KBM-7 (cell line): Measurements from ENCODE around the gene KCNJ14.

Experiments used
- DNase-seq: peaks from one replicate; pipeline ENCODE4 v3.0.0-alpha.2; 2015
- in situ Hi-C: fragments of 300-500 bp; cut with MboI; formaldehyde crosslinking; loops from 2 replicates; pipeline ENCODE4 v1.14.3; 2020; ENCODE audit warnings: low sequenced_read_pairs, low pct_unique_long_range_greater_than_20kb, mixed read lengths

The KCNJ14 gene

GRCh38 chr19:48455171-48455907 lies at the start of gene KCNJ14:
TSS of gene KCNJ14 (plus strand) at chr19:48455574. CDS start at chr19:48461725, 6,151 bp downstream.
- DNase-seq: no peak
- in situ Hi-C loops: no loop called here

- in situ Hi-C loops: no loop called here
- no peak for DNase-seq
Measured at GRCh38 chr19:48405850-48406249, 49.5 kb upstream of the KCNJ14 start.

DNA sequence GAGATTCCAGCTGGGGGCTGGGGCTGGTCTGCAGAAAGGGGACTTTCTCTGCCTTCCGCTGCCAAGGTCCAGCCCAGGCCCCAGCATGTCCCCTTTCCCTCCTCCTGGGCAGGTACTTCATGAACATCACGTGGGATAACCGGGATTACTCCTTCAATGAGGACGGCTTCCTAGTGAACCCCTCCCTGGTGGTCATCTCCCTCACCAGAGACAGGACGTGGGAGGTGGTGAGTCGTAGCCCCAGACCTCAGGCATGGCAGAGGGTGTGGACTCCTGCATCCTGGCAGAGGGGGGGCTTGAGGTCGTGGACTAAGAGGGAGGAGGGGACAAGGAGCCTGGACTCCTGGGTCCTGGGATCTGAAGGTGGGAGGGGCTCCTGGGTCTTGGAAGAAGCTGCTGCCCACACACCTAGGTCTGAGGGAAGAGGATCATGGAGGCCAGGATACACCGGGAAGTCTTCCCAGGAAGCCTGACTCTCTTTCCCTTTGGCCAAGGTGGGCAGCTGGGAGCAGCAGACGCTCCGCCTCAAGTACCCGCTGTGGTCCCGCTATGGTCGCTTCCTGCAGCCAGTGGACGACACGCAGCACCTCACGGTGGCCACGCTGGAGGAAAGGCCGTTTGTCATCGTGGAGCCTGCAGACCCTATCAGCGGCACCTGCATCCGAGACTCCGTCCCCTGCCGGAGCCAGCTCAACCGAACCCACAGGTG lies 41.3 kb upstream of the KCNJ14 start:
- no peak for DNase-seq
- in situ Hi-C loops: no loop called here

DNA sequence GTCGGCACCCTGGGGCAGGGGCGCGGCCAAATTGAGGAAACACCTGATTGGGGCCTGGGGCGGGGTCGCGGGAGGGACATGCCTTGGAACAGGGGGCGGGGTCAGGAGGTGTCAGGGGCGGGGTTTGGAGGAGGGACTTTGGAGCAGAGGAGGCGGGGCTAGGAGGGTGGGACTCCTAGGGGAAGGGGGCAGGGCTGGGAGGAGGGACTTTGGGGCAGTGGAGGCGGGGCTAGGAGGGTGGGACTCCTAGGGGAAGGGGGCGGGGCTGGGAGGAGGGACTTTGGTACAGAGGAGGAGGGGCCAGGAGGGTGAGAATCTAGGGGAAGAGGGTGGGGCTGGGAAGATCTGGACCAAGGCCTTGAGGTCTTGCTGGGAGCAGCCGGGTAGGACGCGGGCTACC lies 40.0 kb upstream of the KCNJ14 start:
- in situ Hi-C loops: no loop called here
- peak; percentile 15 for DNase-seq

DNA sequence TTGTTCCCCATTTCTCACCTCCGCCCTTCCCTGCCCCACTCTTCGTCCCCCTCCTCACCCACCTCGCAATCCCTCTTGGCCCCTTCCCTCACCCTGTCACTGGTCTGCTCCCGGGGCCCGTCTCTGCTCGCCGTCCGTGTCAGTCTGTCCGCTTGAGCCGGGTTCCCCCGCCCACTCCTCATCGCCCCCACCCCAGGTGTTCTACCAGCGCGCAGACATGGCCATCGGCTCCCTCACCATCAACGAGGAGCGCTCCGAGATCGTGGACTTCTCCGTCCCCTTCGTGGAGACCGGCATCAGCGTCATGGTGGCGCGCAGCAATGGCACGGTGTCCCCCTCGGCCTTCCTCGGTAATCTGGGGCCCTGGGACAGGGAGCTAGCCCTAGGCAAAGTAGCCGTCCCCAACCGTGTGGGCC lies 39.6 kb upstream of the KCNJ14 start:
- no peak for DNase-seq
- in situ Hi-C loops: no loop called here

DNA sequence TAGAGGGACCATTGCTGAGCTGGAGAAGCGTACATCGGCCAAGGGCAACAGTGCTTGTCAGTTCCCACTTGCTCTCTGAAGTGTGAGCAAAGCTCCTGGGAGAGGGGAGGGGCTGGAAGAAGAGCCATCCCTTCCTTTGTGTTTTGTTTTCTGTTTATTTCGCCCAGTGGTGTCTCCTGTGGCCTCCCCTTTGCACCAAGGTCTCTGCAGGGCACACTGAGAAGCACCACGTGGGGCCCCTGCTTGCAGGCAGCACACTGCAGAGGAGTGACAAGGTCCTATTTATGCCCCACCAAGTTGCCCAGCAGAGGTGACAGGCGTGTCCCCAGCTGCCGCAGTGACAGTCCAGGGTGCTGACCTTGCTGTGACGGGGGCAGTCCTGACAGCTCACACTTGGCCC lies 38.0 kb upstream of the KCNJ14 start:
- no peak for DNase-seq
- in situ Hi-C loops: no loop called here

DNA sequence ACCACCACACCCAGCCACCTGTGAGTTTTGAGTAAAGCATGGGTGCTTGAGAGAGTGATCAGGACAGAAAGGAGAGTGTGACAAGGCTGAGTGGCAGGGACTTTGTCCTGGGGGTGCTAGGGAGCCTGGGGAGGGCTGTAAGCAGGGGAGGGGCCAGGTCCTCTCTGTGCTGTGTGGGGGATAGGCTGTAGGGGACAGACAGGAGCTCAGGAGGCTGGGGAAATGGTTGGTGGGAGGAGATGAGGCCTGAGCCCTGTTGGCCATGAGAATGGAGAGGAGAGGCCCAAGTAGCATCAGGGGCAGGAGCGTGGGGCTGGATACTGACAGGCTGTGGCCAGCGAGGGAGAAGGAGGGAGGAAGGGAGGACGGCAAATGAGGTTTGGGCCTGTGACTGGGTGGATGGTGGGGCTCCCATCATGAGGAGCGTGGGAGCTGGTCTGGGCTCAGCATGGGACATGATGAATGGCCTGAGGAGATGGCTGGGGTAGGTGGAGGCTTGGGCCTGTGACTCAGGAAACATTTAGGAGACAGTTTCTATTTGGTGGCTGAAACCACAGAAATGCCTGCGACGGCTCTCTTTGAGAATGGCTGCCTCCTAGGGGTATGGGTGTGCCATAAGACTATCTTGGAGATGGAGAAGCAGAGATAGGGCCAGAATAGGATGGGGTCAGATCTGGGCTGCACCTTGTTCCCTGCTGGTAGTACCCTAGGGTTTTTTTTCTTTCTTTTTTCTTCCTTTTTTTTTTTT lies 36.9 kb upstream of the KCNJ14 start:
- DNase-seq: peak; percentile 57

GRCh38 chr19:48419158-48419920 lies 36.0 kb upstream of the KCNJ14 start:
- in situ Hi-C loops: no loop called here
- DNase-seq: peak; percentile 34

More for the DNA sequence above, 36.9 kb upstream of the KCNJ14 start:
- in situ Hi-C loops: no loop called here

- in situ Hi-C loops: no loop called here
- DNase-seq: no peak
Measured at GRCh38 chr19:48421548-48421947, 33.8 kb upstream of the KCNJ14 start.

DNA sequence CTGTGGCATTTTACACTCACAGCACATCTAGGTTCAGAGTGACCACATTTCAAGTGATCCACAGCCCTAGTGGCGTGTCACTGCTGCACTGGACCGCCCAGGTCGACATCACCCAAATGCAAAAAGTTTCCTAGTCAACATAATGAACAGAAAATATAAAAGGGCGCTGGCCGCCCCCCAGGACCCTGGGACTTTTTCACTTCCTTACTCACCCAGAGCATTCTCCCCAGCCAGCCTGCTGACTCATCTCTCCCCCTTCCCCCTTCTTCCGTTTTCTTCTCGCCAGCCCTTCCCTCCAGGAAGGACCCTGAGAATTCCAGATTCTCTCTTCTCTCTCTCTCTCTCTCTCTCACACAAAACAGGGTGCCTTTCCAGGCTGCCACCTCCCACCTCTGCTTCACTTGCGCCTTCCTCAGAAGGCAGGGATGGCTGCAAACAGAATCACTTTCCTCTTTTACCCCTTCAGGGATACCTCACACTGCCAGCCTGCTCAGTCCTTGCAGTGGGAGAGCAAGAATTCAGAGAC lies 30.6 kb upstream of the KCNJ14 start:
- in situ Hi-C loops: no loop called here

GRCh38 chr19:48428670-48429069 lies 26.7 kb upstream of the KCNJ14 start:
- no peak for DNase-seq
- in situ Hi-C loops: no loop called here

More for the DNA sequence above, 30.6 kb upstream of the KCNJ14 start:
- DNase-seq: peak; percentile 72

- in situ Hi-C loops: no loop called here
- DNase-seq: peak; percentile 20
Measured at GRCh38 chr19:48433337-48433736, 22.0 kb upstream of the KCNJ14 start.

GRCh38 chr19:48436586-48436985 lies 18.8 kb upstream of the KCNJ14 start:
- in situ Hi-C loops: no loop called here
- no peak for DNase-seq

- DNase-seq: no peak
- in situ Hi-C loops: no loop called here
Measured at GRCh38 chr19:48441360-48442050, 13.9 kb upstream of the KCNJ14 start.

GRCh38 chr19:48442116-48443035 lies 13.0 kb upstream of the KCNJ14 start:
- in situ Hi-C loops: no loop called here
- DNase-seq: no peak

GRCh38 chr19:48443256-48443655 lies 12.1 kb upstream of the KCNJ14 start:
- no peak for DNase-seq
- in situ Hi-C loops: no loop called here

DNA sequence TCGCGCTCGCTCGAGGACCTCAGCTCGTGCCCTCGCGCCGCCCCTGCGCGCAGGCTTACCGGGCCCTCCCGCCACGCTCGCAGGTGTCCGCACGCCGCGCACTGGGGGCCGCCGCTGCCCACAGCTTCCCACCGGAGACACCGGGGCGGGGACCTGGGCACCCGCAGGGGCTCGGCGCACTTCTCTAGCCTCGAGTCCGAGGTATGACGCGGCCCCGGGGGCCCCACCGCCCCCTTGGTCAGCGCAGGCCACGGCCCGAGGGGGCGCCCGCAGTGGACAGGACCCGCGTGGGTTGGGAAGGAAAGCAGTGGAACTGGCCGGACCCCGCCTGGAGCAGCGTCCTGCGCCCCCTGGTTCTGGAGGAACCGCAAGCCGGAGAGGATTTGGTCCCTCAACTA lies 11.6 kb upstream of the KCNJ14 start:
- DNase-seq: no peak
- in situ Hi-C loops: no loop called here
